C4-2B (cell line): Measurements from ENCODE around the gene IFT122.

ENCODE experiments used
- CTCF ChIP-seq: fragments of 450-650 bp; conservative IDR thresholded peaks from 2 replicates; pipeline ENCODE4 v1.5.1; 2017; ENCODE audit warnings: mild to moderate bottlenecking
- ZFX ChIP-seq: fragments of 450-650 bp; IDR thresholded peaks from 2 replicates; pipeline ENCODE4 v1.6.1; 2017

- TF ChIP-seq CTCF (no peak), ZFX (no peak)
These were observed 104.0 kb downstream of the IFT122 start for GRCh38 chr3:129543999-129544398.
